B cell (primary cell): ENCODE data around the gene CDHR5. TPM values are rescaled to one million over a fixed set of nuclear protein-coding genes. Genes with fewer than 3 reads are reported as not detected.

ENCODE experiments used
- ATAC-seq: fragments of 200-7000 bp; cut with Tn5 transposase; one replicate; pipeline ENCODE4 v1.10.0; 2021; ENCODE audit warnings: low read depth, mild to moderate bottlenecking, moderate number of reproducible peaks, moderate library complexity
- CTCF ChIA-PET: fragments of 350-600 bp; sonication (Branson Sonifier 250); formaldehyde crosslinking; loops from one replicate; lab custom pipeline; 2021; ENCODE audit warnings: antibody characterized with exemption, inconsistent platforms; lab: Charles Lee
- POLR2A ChIA-PET: fragments of 350-600 bp; sonication (Branson Sonifier 250); formaldehyde crosslinking; loops from one replicate; lab custom pipeline; 2021; ENCODE audit warnings: antibody characterized with exemption; lab: Charles Lee
- DNase-seq: peaks from one replicate; pipeline ENCODE4 v3.0.0; 2013
- H2AFZ ChIP-seq: 2 replicates; pipeline ENCODE4 v1.6.1; 2012; ENCODE audit warnings: mild to moderate bottlenecking, low read depth, low read length; ENCODE audit not compliant: insufficient read depth, poor library complexity, severe bottlenecking
- H3K27ac ChIP-seq, 2 donors: 1 replicate in 1 of 2; 2 replicates in 1 of 2; pipeline ENCODE4 v1.5.1; 2012 to 2013; ENCODE audit warnings: low read length in 2 of 2, mild to moderate bottlenecking in 2 of 2, moderate library complexity in 1 of 2
- H3K27me3 ChIP-seq, 4 experiments: fragments of 200-600 bp in 1 of 4; sonication (generic) in 1 of 4; replicated peaks in 1 of 4; 1 replicate in 2 of 4; 2 replicates in 2 of 4; pipeline versions ENCODE4 v1.6.1 to v1.7.0; 2013 to 2016; ENCODE audit warnings: low read length in 3 of 4, mild to moderate bottlenecking in 2 of 4, mixed read lengths in 1 of 4, moderate library complexity in 1 of 4; ENCODE audit not compliant: insufficient read depth in 4 of 4, control insufficient read depth in 3 of 4; ENCODE audit errors: control extremely low read depth in 1 of 4
- H3K36me3 ChIP-seq, 2 experiments: replicated peaks in 1 of 2; 1 replicate in 1 of 2; 2 replicates in 1 of 2; pipeline versions ENCODE4 v1.6.1 to v1.7.1; 2013; ENCODE audit warnings: low read length in 1 of 2; ENCODE audit not compliant: insufficient read depth in 2 of 2, control insufficient read depth in 1 of 2; ENCODE audit errors: control extremely low read depth in 1 of 2, extremely low read depth in 1 of 2
- H3K4me1 ChIP-seq, 2 donors: fragments of 200-600 bp in 1 of 2; sonication (generic) in 1 of 2; 1 replicate in 1 of 2; 2 replicates in 1 of 2; pipeline versions ENCODE4 v1.5.1 to v1.6.1; 2013 to 2017; ENCODE audit warnings: low read length in 2 of 2; ENCODE audit not compliant: control insufficient read depth in 2 of 2, insufficient read depth in 2 of 2
- H3K4me2 ChIP-seq: replicated peaks from 2 replicates; pipeline ENCODE3; 2012; ENCODE audit warnings: mild to moderate bottlenecking, low read depth, low read length; ENCODE audit not compliant: poor library complexity, severe bottlenecking
- H3K4me3 ChIP-seq, 5 experiments: fragments of 200-600 bp in 1 of 5; sonication (generic) in 1 of 5; 1 replicate in 3 of 5; 2 replicates in 2 of 5; pipeline versions ENCODE4 v1.5.1 to v1.7.0; 2011 to 2016; ENCODE audit warnings: low read length in 4 of 5, mild to moderate bottlenecking in 4 of 5, low read depth in 2 of 5, control low read depth in 1 of 5, moderate library complexity in 1 of 5; ENCODE audit not compliant: insufficient read depth in 1 of 5; ENCODE audit errors: control extremely low read depth in 1 of 5, extremely low read depth in 1 of 5
- H3K79me2 ChIP-seq: fragments of 200-600 bp; sonication (generic); one replicate; pipeline ENCODE4 v1.6.0; 2016; ENCODE audit warnings: low read length; ENCODE audit not compliant: control insufficient read depth, insufficient read depth
- H3K9ac ChIP-seq: fragments of 200-600 bp; sonication (generic); 2 replicates; pipeline ENCODE4 v1.6.1; 2017; ENCODE audit warnings: mild to moderate bottlenecking, low read length, moderate library complexity
- H3K9me3 ChIP-seq, 3 donors: one replicate each; pipeline versions ENCODE4 v1.6.1 to v1.7.1; 2013; ENCODE audit warnings: low read length in 2 of 3; ENCODE audit not compliant: control insufficient read depth in 2 of 3, insufficient read depth in 1 of 3; ENCODE audit errors: control extremely low read depth in 1 of 3
- H4K20me1 ChIP-seq: 2 replicates; pipeline ENCODE4 v1.6.0; 2012; ENCODE audit warnings: mild to moderate bottlenecking, low read length; ENCODE audit not compliant: insufficient read depth, control insufficient read depth, poor library complexity, severe bottlenecking
- H3K27ac Mint-ChIP-seq: one replicate; pipeline ENCODE4 v1.8.0; 2021; ENCODE audit warnings: mixed read lengths
- H3K27me3 Mint-ChIP-seq: one replicate; pipeline ENCODE4 v1.8.0; 2021; ENCODE audit warnings: mixed read lengths
- H3K4me1 Mint-ChIP-seq: one replicate; pipeline ENCODE4 v1.8.0; 2021; ENCODE audit warnings: mixed read lengths
- H3K4me3 Mint-ChIP-seq: one replicate; pipeline ENCODE4 v1.8.0; 2021; ENCODE audit warnings: mixed read lengths
- H3K9me3 Mint-ChIP-seq: one replicate; pipeline ENCODE4 v1.8.0; 2022; ENCODE audit warnings: mixed read lengths; ENCODE audit not compliant: insufficient read depth
- EZH2 ChIP-seq: IDR thresholded peaks from 2 replicates; pipeline ENCODE4 v1.6.1; 2012; ENCODE audit warnings: borderline replicate concordance, low read depth, mild to moderate bottlenecking, moderate library complexity, low read length; ENCODE audit not compliant: insufficient read depth, poor library complexity, severe bottlenecking
- WGBS: methylation state at CpG from one replicate; pipeline ENCODE4 v1.1.5; 2013; ENCODE audit warnings: missing lambda C conversion rate; ENCODE audit not compliant: insufficient coverage; 5-methylcytosine and 5-hydroxymethylcytosine counted together
- intact Hi-C: fragments of 100-400 bp; cut with micrococcal nuclease; formaldehyde crosslinking; loops from one replicate; pipeline ENCODE4 v1.10.0; 2022
- polyA plus RNA-seq: library from polyadenylated mRNA; depleted of rRNA; stranded (reverse); fragments of >200 nt; gene quantifications from 2 replicates; pipeline ENCODE4 v1.2.3, GENCODE V29; 2012
- total RNA-seq, 2 donors: library from RNA; stranded (reverse); fragments of 120-200 nt in 1 of 2; gene quantifications; 1 replicate in 1 of 2; 2 replicates in 1 of 2; pipeline versions ENCODE4 v1.2.3 to v1.2.4, GENCODE V29; 2013 to 2022
- TF ChIP-seq, protein P1 (sequence below): fragments of 200-600 bp; IDR thresholded peaks from one replicate; pipeline ENCODE4 v1.8.0; 2022; ENCODE audit warnings: antibody characterized with exemption, mild to moderate bottlenecking

CDHR5 gene
- total and polyA plus RNA-seq, 2 donors (not counting 1 experiment from before 2014, with no cell fraction given), result 0.09 TPM; not detected in 1

- Mint-ChIP-seq H3K27ac (no peak overlapping the region), H3K27me3 (peaks cover 27% of the 10 kb centered on the region), H3K4me3 (peak overlapping the region; percentile 29), H3K9me3 (no peaks in the 10 kb centered on the region), H3K4me1 (peaks cover 21% of the 10 kb centered on the region)
- Histone ChIP-seq H3K4me1 (peaks cover 24 to 28% of the 10 kb centered on the region in 2 donors), H3K9me3 (peaks cover 0 to 7% (median 0%) of the 10 kb centered on the region in 3 donors), H3K79me2 (peaks cover 2% of the 10 kb centered on the region), H3K9ac (no peak overlapping the region), H3K27me3 (peaks cover 0 to 38% (median 20%) of the 10 kb centered on the region in 4 experiments), H4K20me1 (peaks cover 16% of the 10 kb centered on the region), H3K4me2 (peak overlapping the region; percentile 76), H3K4me3 (no peak overlapping the region), H3K36me3 (no peaks in the 10 kb centered on the region), H2AFZ (no peak overlapping the region), H3K27ac (no peak overlapping the region)
- TF ChIP-seq, protein P1, sequence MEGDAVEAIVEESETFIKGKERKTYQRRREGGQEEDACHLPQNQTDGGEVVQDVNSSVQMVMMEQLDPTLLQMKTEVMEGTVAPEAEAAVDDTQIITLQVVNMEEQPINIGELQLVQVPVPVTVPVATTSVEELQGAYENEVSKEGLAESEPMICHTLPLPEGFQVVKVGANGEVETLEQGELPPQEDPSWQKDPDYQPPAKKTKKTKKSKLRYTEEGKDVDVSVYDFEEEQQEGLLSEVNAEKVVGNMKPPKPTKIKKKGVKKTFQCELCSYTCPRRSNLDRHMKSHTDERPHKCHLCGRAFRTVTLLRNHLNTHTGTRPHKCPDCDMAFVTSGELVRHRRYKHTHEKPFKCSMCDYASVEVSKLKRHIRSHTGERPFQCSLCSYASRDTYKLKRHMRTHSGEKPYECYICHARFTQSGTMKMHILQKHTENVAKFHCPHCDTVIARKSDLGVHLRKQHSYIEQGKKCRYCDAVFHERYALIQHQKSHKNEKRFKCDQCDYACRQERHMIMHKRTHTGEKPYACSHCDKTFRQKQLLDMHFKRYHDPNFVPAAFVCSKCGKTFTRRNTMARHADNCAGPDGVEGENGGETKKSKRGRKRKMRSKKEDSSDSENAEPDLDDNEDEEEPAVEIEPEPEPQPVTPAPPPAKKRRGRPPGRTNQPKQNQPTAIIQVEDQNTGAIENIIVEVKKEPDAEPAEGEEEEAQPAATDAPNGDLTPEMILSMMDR, result no peak
- no peak for TF ChIP-seq EZH2
- WGBS, result 9% methylated on average over 80 of the region's 80 CpGs
- peak; percentile 38 for DNase-seq
- ATAC-seq, result no peak
- POLR2A ChIA-PET, result interaction anchor here (0.6 kb wide), 2 partner anchors 11 to 13 kb away, joined by 3 read pairs; no protein-coding TSS in a partner anchor
- CTCF ChIA-PET, result no interaction called here
- intact Hi-C loops, result no loop called here
Observed at GRCh38 chr11:639332-639955, 14.7 kb upstream of the CDHR5 start.

DNA sequence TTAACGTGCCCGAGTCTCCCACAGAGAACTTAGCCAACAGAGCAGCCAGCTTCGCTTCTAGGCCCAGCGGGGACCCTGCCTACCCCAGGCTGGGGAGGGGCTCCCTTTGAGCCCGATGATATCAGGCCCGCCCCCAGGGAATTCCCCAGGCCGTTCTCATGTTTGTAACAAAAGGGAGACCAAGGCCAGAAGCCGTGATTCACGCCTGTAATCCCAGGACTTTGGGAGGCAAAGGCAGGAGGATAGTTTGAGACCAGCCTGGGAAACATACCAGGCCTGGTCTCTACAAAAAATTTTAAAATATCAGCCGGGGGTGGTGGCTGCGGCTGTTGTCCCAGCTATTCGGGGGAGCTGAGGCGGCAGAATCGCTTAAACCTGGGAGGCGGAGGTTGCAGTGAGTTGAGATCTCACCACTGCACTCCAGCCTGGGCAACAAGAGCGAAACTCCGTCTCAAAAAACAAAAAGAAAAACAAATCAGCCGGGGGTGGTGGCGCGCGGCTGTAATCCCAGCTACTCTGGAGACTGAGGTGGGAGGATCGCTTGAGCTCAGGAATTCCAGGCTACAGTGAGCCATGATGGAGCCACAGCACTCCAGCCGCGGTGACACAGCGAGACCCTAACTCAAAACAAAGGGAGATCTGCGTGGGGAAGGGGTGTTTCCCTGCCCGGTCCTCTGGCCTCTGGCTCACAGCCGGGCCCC is 14.0 kb upstream of the CDHR5 start:
- Histone ChIP-seq H3K79me2 (peaks cover 2% of the 10 kb centered on the region), H3K27ac (no peak overlapping the region), H3K27me3 (peaks cover 0 to 38% (median 20%) of the 10 kb centered on the region in 4 experiments), H3K4me1 (peaks cover 24 to 28% of the 10 kb centered on the region in 2 donors), H4K20me1 (peaks cover 16% of the 10 kb centered on the region), H3K9ac (no peak overlapping the region), H3K36me3 (no peaks in the 10 kb centered on the region), H3K4me3 (no peak overlapping the region), H2AFZ (no peak overlapping the region), H3K4me2 (peak overlapping the region; percentile 76), H3K9me3 (peaks cover 0 to 7% (median 0%) of the 10 kb centered on the region in 3 donors)
- 80% methylated on average over 21 of the region's 28 CpGs for WGBS
- H3K9me3 Mint-ChIP-seq, result no peaks in the 10 kb centered on the region
- intact Hi-C loops, result no loop called here
- CTCF ChIA-PET, result no interaction called here
- DNase-seq (no peak), ATAC-seq (no peak)
- POLR2A ChIA-PET, result interaction anchor here (0.6 kb wide), 1 partner anchor 11 kb away, joined by 3 read pairs; no protein-coding TSS in a partner anchor
- H3K27ac Mint-ChIP-seq, result no peak overlapping the region
- peaks cover 21% of the 10 kb centered on the region for H3K4me1 Mint-ChIP-seq
- no peak for TF ChIP-seq EZH2
- TF ChIP-seq, protein P1, result no peak
- H3K27me3 Mint-ChIP-seq, result peaks cover 28% of the 10 kb centered on the region
- peak overlapping the region; percentile 41 for H3K4me3 Mint-ChIP-seq
